OCI-LY7 (cell line): ENCODE data around the gene SLC16A2. TPM values are rescaled to one million over a fixed set of nuclear protein-coding genes. Genes with fewer than 3 reads are reported as not detected.

ENCODE experiments used
- Bru-seq: library from RNA; stranded (reverse); fragments of 400-500 nt; gene quantifications from one replicate; lab custom pipeline; 2021; lab: Mats Ljungman, UMichigan
- BruChase-seq, 2 experiments: library from RNA; stranded (reverse); fragments of 400-500 nt; gene quantifications; one replicate each; lab custom pipeline; 2021; lab: Mats Ljungman, UMichigan
- BruUV-seq: library from RNA; stranded (reverse); fragments of 400-500 nt; replicated peaks from 2 replicates; lab custom pipeline; 2021; lab: Mats Ljungman, UMichigan
- CTCF ChIA-PET: fragments of 300-600 bp; sonication (Branson Sonifier 250); formaldehyde crosslinking; loops from one replicate; lab custom pipeline; 2022; ENCODE audit warnings: antibody characterized with exemption; ENCODE audit not compliant: unreplicated experiment; lab: Charles Lee
- POLR2A ChIA-PET: fragments of 300-600 bp; sonication (Branson Sonifier 250); formaldehyde crosslinking; loops from one replicate; lab custom pipeline; 2022; ENCODE audit warnings: antibody characterized with exemption; lab: Charles Lee
- DNase-seq: peaks from one replicate; pipeline ENCODE4 v3.0.0-alpha.2; 2015; ENCODE audit warnings: low spot score
- H2AFZ ChIP-seq: fragments of 200-600 bp; sonication (generic), shearing (Covaris generic); 2 replicates; pipeline ENCODE4 v1.6.1; 2014; ENCODE audit warnings: mild to moderate bottlenecking, antibody characterized with exemption, low read length, moderate library complexity
- H3K27ac ChIP-seq: fragments of 200-600 bp; sonication (generic); 2 replicates; pipeline ENCODE4 v1.5.1; 2014; ENCODE audit warnings: mixed run types, low read depth, mild to moderate bottlenecking, moderate library complexity, low read length, inconsistent platforms; ENCODE audit not compliant: poor library complexity, severe bottlenecking
- H3K36me3 ChIP-seq: fragments of 200-600 bp; sonication (generic); 2 replicates; pipeline ENCODE4 v1.6.1; 2014; ENCODE audit warnings: mild to moderate bottlenecking, antibody characterized with exemption, low read length, moderate library complexity, mixed read lengths; ENCODE audit not compliant: insufficient read depth
- H3K4me1 ChIP-seq: fragments of 200-600 bp; sonication (generic); 2 replicates; pipeline ENCODE4 v1.5.1; 2014; ENCODE audit warnings: mild to moderate bottlenecking, low read length; ENCODE audit not compliant: insufficient read depth, poor library complexity, severe bottlenecking
- H3K4me2 ChIP-seq: fragments of 200-600 bp; sonication (generic); 2 replicates; pipeline ENCODE4 v1.6.1; 2014; ENCODE audit warnings: mild to moderate bottlenecking, low read length
- H3K4me3 ChIP-seq: fragments of 200-600 bp; sonication (generic); 2 replicates; pipeline ENCODE4 v1.5.1; 2014; ENCODE audit warnings: mild to moderate bottlenecking, low read depth, low read length; ENCODE audit not compliant: poor library complexity, severe bottlenecking
- H3K79me2 ChIP-seq: fragments of 200-600 bp; sonication (generic); 2 replicates; pipeline ENCODE4 v1.6.1; 2016; ENCODE audit warnings: low read depth, mild to moderate bottlenecking, low read length, moderate library complexity, mixed read lengths; ENCODE audit not compliant: insufficient read depth
- H3K9me2 ChIP-seq: fragments of 200-600 bp; sonication (generic); 2 replicates; pipeline ENCODE4 v1.6.1; 2016; ENCODE audit warnings: mild to moderate bottlenecking, low read length, mixed read lengths; ENCODE audit not compliant: insufficient read depth
- H3K9me3 ChIP-seq: fragments of 200-600 bp; sonication (generic); 2 replicates; pipeline ENCODE4 v1.6.1; 2014; ENCODE audit warnings: mild to moderate bottlenecking, mixed run types, low read length, mixed read lengths
- H4K20me1 ChIP-seq: fragments of 200-600 bp; sonication (generic); 2 replicates; pipeline ENCODE4 v1.6.1; 2014; ENCODE audit warnings: mild to moderate bottlenecking, antibody characterized with exemption, low read length, moderate library complexity, mixed read lengths; ENCODE audit not compliant: insufficient read depth
- CTCF ChIP-seq: fragments of 200-600 bp; sonication (generic); conservative IDR thresholded peaks from 2 replicates; pipeline ENCODE4 v1.5.1; 2014; ENCODE audit warnings: mild to moderate bottlenecking, antibody characterized with exemption, low read length, moderate library complexity, mixed read lengths
- EZH2phosphoT487 ChIP-seq: fragments of 200-600 bp; sonication (generic); IDR thresholded peaks from 2 replicates; pipeline ENCODE4 v1.6.1; 2018; ENCODE audit warnings: low read depth, borderline replicate concordance, mild to moderate bottlenecking, mixed run types, antibody characterized with exemption, low read length, moderate library complexity, mixed read lengths
- intact Hi-C: fragments of 100-400 bp; cut with micrococcal nuclease; formaldehyde crosslinking; loops from one replicate; pipeline ENCODE4 v1.10.0; 2022; ENCODE audit not compliant: unreplicated experiment
- long read RNA-seq: library from polyadenylated mRNA; stranded (forward); transcript quantifications from one replicate; pipeline ENCODE4 v2.0.0, GENCODE V29; 2022
- total RNA-seq, 2 experiments: library from RNA; depleted of rRNA in 1 of 2; stranded (reverse); fragments of >200 nt in 1 of 2; shearing (Covaris generic) in 1 of 2; gene quantifications; 2 replicates each; pipeline ENCODE4 v1.2.3, GENCODE V29; 2014 to 2022

SLC16A2 gene
- total RNA-seq (2014; rRNA removed; shearing (Covaris generic)): not detected in 2 replicates
- not detected in 2 replicates for total RNA-seq (2022)
- Bru-seq, nascent RNA: percentile 3 among the genes with signal in this experiment
- percentile 6 among the genes with signal in this experiment for BruChase-seq, experiment 1, labeled RNA remaining after a 6-hour chase
- not detected for BruChase-seq, experiment 2, labeled RNA remaining after a 2-hour chase
- long read RNA-seq: 0 reads

GRCh38 chrX:74421036-74421739, at the start of gene SLC16A2:
SLC16A2 (plus strand) TSS chrX:74421493; CDS start chrX:74421638, 145 bp downstream.
- no TSS peak for BruUV-seq
- Histone ChIP-seq H3K9me2 (no peaks in the 10 kb centered on the region), H3K9me3 (no peaks in the 10 kb centered on the region), H3K79me2 (no peaks in the 10 kb centered on the region), H3K36me3 (no peaks in the 10 kb centered on the region), H3K4me2 (no peak within 1 kb of the TSS), H2AFZ (no peak within 1 kb of the TSS), H3K4me1 (no peaks in the 10 kb centered on the region), H3K4me3 (no peak within 1 kb of the TSS), H3K27ac (no peak within 1 kb of the TSS), H4K20me1 (no peaks in the 10 kb centered on the region)
- ChIA-PET CTCF (no interaction called here), POLR2A (no interaction called here)
- DNase-seq: no peak
- TF ChIP-seq CTCF (no peak), EZH2phosphoT487 (no peak)
- intact Hi-C loops: no loop called here

GRCh38 chrX:74372272-74372671, 49.0 kb upstream of the SLC16A2 start:
- no peaks in the 10 kb centered on the region for H4K20me1 ChIP-seq
- H3K9me2 ChIP-seq: no peaks in the 10 kb centered on the region
- H3K79me2 ChIP-seq: no peaks in the 10 kb centered on the region
- no peaks in the 10 kb centered on the region for H3K9me3 ChIP-seq
- intact Hi-C loops: no loop called here
- H3K4me3 ChIP-seq: no peak overlapping the region
- H3K27ac ChIP-seq: no peak overlapping the region
- BruUV-seq: no TSS peak
- POLR2A ChIA-PET: no interaction called here
- CTCF ChIA-PET: no interaction called here
- no peaks in the 10 kb centered on the region for H3K4me1 ChIP-seq
- no peak for DNase-seq
- no peak overlapping the region for H2AFZ ChIP-seq
- TF ChIP-seq CTCF: no peak
- TF ChIP-seq EZH2phosphoT487: no peak
- H3K36me3 ChIP-seq: no peaks in the 10 kb centered on the region
- H3K4me2 ChIP-seq: no peak overlapping the region

- Histone ChIP-seq H3K4me3 (no peak overlapping the region), H3K4me2 (no peak overlapping the region), H2AFZ (no peak overlapping the region), H3K9me3 (no peaks in the 10 kb centered on the region), H3K4me1 (no peaks in the 10 kb centered on the region), H3K79me2 (no peaks in the 10 kb centered on the region), H3K9me2 (no peaks in the 10 kb centered on the region), H4K20me1 (no peaks in the 10 kb centered on the region), H3K27ac (no peak overlapping the region), H3K36me3 (no peaks in the 10 kb centered on the region)
- ChIA-PET POLR2A (no interaction called here), CTCF (no interaction called here)
- TF ChIP-seq EZH2phosphoT487 (no peak), CTCF (no peak)
- no TSS peak for BruUV-seq
- intact Hi-C loops: no loop called here
- no peak for DNase-seq
Observed at GRCh38 chrX:74377282-74377681, 44.0 kb upstream of the SLC16A2 start.
